MM.1S (cell line): ENCODE measurements around the gene TEX2.

Source experiments
- DNase-seq: peaks from one replicate; pipeline ENCODE4 v3.0.0-alpha.2; 2015
- H2AFZ ChIP-seq: fragments of 300-600 bp; sonication (generic); 2 replicates; pipeline ENCODE4 v1.6.0; 2016; ENCODE audit warnings: antibody characterized with exemption, low read length
- H3F3A ChIP-seq: fragments of 300-600 bp; sonication (generic); 2 replicates; pipeline ENCODE4 v1.6.1; 2016; ENCODE audit warnings: mild to moderate bottlenecking, antibody characterized with exemption, low read length, moderate library complexity, mixed read lengths; ENCODE audit not compliant: insufficient read depth
- H3K27ac ChIP-seq: fragments of 300-600 bp; sonication (generic); 2 replicates; pipeline ENCODE4 v1.5.1; 2016; ENCODE audit warnings: mild to moderate bottlenecking, low read length
- H3K27me3 ChIP-seq: fragments of 300-600 bp; sonication (generic); replicated peaks from 2 replicates; pipeline ENCODE4 v1.6.0; 2016; ENCODE audit warnings: low read length; ENCODE audit not compliant: insufficient read depth
- H3K36me3 ChIP-seq: fragments of 300-600 bp; sonication (generic); replicated peaks from 2 replicates; pipeline ENCODE4 v1.6.1; 2016; ENCODE audit warnings: mild to moderate bottlenecking, low read length, mixed read lengths; ENCODE audit not compliant: insufficient read depth
- H3K4me1 ChIP-seq: fragments of 300-600 bp; sonication (generic); 2 replicates; pipeline ENCODE4 v1.6.1; 2016; ENCODE audit warnings: low read length, mixed read lengths
- H3K4me2 ChIP-seq: fragments of 300-600 bp; sonication (generic); 2 replicates; pipeline ENCODE4 v1.6.0; 2016; ENCODE audit warnings: low read depth, low read length
- H3K4me3 ChIP-seq: fragments of 300-600 bp; sonication (generic); 2 replicates; pipeline ENCODE4 v1.5.1; 2016; ENCODE audit warnings: low read length, mixed read lengths
- H3K79me2 ChIP-seq: fragments of 300-600 bp; sonication (generic); 2 replicates; pipeline ENCODE4 v1.6.1; 2016; ENCODE audit warnings: mixed run types, low read length, mixed read lengths
- H3K9ac ChIP-seq: fragments of 300-600 bp; sonication (generic); 2 replicates; pipeline ENCODE4 v1.6.1; 2016; ENCODE audit warnings: low read length, mixed read lengths
- H3K9me2 ChIP-seq: fragments of 300-600 bp; sonication (generic); replicated peaks from 2 replicates; pipeline ENCODE4 v1.6.1; 2016; ENCODE audit warnings: mild to moderate bottlenecking, low read length, mixed read lengths; ENCODE audit not compliant: insufficient read depth
- H3K9me3 ChIP-seq: fragments of 300-600 bp; sonication (generic); replicated peaks from 2 replicates; pipeline ENCODE4 v1.6.1; 2016; ENCODE audit warnings: mild to moderate bottlenecking, low read length, mixed read lengths; ENCODE audit not compliant: insufficient read depth
- H4K20me1 ChIP-seq: fragments of 300-600 bp; sonication (generic); 2 replicates; pipeline ENCODE4 v1.6.1; 2016; ENCODE audit warnings: mild to moderate bottlenecking, low read length, moderate library complexity, mixed read lengths; ENCODE audit not compliant: insufficient read depth
- EZH2 ChIP-seq: fragments of 300-600 bp; sonication (generic); optimal IDR thresholded peaks from 2 replicates; pipeline ENCODE3; 2017; ENCODE audit warnings: low read depth, mild to moderate bottlenecking, antibody characterized with exemption, low read length, mixed read lengths
- EZH2phosphoT487 ChIP-seq: fragments of 300-600 bp; sonication (generic); IDR thresholded peaks from 2 replicates; pipeline ENCODE4 v1.6.1; 2018; ENCODE audit warnings: antibody characterized with exemption, low read length
- TF ChIP-seq, protein P1 (sequence below): fragments of 300-600 bp; sonication (generic); IDR thresholded peaks from 2 replicates; pipeline ENCODE4 v1.5.1; 2016; ENCODE audit warnings: antibody characterized with exemption, low read length, mixed read lengths

Gene TEX2

GRCh38 chr17:64255764-64256163 lies 7.3 kb downstream of the TEX2 start:
- H2AFZ ChIP-seq = no peak overlapping the region
- H3K9ac ChIP-seq = no peak overlapping the region
- H3K27me3 ChIP-seq = no peaks in the 10 kb centered on the region
- 0 out of 2 replicates have a peak, but pooled peaks cover under 1% of the 10 kb centered on the region for H3K4me1 ChIP-seq
- TF ChIP-seq, protein P1, sequence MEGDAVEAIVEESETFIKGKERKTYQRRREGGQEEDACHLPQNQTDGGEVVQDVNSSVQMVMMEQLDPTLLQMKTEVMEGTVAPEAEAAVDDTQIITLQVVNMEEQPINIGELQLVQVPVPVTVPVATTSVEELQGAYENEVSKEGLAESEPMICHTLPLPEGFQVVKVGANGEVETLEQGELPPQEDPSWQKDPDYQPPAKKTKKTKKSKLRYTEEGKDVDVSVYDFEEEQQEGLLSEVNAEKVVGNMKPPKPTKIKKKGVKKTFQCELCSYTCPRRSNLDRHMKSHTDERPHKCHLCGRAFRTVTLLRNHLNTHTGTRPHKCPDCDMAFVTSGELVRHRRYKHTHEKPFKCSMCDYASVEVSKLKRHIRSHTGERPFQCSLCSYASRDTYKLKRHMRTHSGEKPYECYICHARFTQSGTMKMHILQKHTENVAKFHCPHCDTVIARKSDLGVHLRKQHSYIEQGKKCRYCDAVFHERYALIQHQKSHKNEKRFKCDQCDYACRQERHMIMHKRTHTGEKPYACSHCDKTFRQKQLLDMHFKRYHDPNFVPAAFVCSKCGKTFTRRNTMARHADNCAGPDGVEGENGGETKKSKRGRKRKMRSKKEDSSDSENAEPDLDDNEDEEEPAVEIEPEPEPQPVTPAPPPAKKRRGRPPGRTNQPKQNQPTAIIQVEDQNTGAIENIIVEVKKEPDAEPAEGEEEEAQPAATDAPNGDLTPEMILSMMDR = no peak
- no peak for TF ChIP-seq EZH2
- no peak for TF ChIP-seq EZH2phosphoT487
- H3K36me3 ChIP-seq = no peaks in the 10 kb centered on the region
- H3K9me2 ChIP-seq = no peaks in the 10 kb centered on the region
- peaks cover 98% of the 10 kb centered on the region for H3K79me2 ChIP-seq
- no peak for DNase-seq
- H3K4me3 ChIP-seq = no peak overlapping the region
- H3K9me3 ChIP-seq = no peaks in the 10 kb centered on the region
- no peak overlapping the region for H3K4me2 ChIP-seq
- peaks cover 10% of the 10 kb centered on the region; the same call in 1 of the 2 replicates for H4K20me1 ChIP-seq
- no peak overlapping the region for H3K27ac ChIP-seq
- H3F3A ChIP-seq = no peaks in the 10 kb centered on the region

GRCh38 chr17:64254755-64255154 lies 8.3 kb downstream of the TEX2 start:
- no peaks in the 10 kb centered on the region for H3K9me3 ChIP-seq
- H3F3A ChIP-seq = no peaks in the 10 kb centered on the region
- H3K36me3 ChIP-seq = no peaks in the 10 kb centered on the region
- peaks cover 98% of the 10 kb centered on the region for H3K79me2 ChIP-seq
- TF ChIP-seq, protein P1 = no peak
- no peak for TF ChIP-seq EZH2phosphoT487
- TF ChIP-seq EZH2 = no peak
- H3K4me1 ChIP-seq = no peaks in the 10 kb centered on the region
- H3K9me2 ChIP-seq = no peaks in the 10 kb centered on the region
- no peak for DNase-seq
- H3K9ac ChIP-seq = no peak overlapping the region
- H4K20me1 ChIP-seq = peaks cover 10% of the 10 kb centered on the region; the same call in 1 of the 2 replicates
- H3K4me3 ChIP-seq = no peak overlapping the region
- no peak overlapping the region for H2AFZ ChIP-seq
- no peak overlapping the region for H3K4me2 ChIP-seq
- H3K27me3 ChIP-seq = no peaks in the 10 kb centered on the region
- H3K27ac ChIP-seq = no peak overlapping the region

- Histone ChIP-seq H3K4me1 (no peaks in the 10 kb centered on the region), H3K9me3 (no peaks in the 10 kb centered on the region), H3K79me2 (peaks cover 98% of the 10 kb centered on the region), H3K4me3 (no peak overlapping the region), H3K9ac (no peak overlapping the region), H3K36me3 (no peaks in the 10 kb centered on the region), H4K20me1 (peaks cover 10% of the 10 kb centered on the region; the same call in 1 of the 2 replicates), H2AFZ (no peak overlapping the region), H3K27me3 (no peaks in the 10 kb centered on the region), H3F3A (no peaks in the 10 kb centered on the region), H3K9me2 (no peaks in the 10 kb centered on the region), H3K27ac (no peak overlapping the region), H3K4me2 (no peak overlapping the region)
- TF ChIP-seq EZH2phosphoT487 = no peak
- no peak for DNase-seq
These were observed 9.6 kb downstream of the TEX2 start for GRCh38 chr17:64253470-64253869.

- H3K4me1 ChIP-seq = no peaks in the 10 kb centered on the region
- no peaks in the 10 kb centered on the region for H3K27me3 ChIP-seq
- H3K9ac ChIP-seq = no peak overlapping the region
- H3K79me2 ChIP-seq = peaks cover 100% of the 10 kb centered on the region
- DNase-seq = no peak
- H4K20me1 ChIP-seq = peaks cover 10% of the 10 kb centered on the region; the same call in 1 of the 2 replicates
- no peaks in the 10 kb centered on the region for H3K36me3 ChIP-seq
- TF ChIP-seq EZH2 = no peak
- TF ChIP-seq, protein P1 = no peak
- no peak for TF ChIP-seq EZH2phosphoT487
- H3F3A ChIP-seq = no peaks in the 10 kb centered on the region
- no peak overlapping the region for H3K27ac ChIP-seq
- H2AFZ ChIP-seq = no peak overlapping the region
- H3K4me3 ChIP-seq = no peak overlapping the region
- no peaks in the 10 kb centered on the region for H3K9me3 ChIP-seq
- no peak overlapping the region for H3K4me2 ChIP-seq
- no peaks in the 10 kb centered on the region for H3K9me2 ChIP-seq
These were observed 10.2 kb downstream of the TEX2 start for GRCh38 chr17:64252831-64253230.
